ENCODE measurements around the gene CDC16. TPM values are rescaled to one million over a fixed set of nuclear protein-coding genes. Genes with fewer than 3 reads are reported as not detected.
"Not testable (repeated sequence)": the region's sequence is repeated elsewhere in the genome, so short reads cannot be mapped to it uniquely, and the experiment has no call there.

CDC16 gene
- total RNA-seq, 1 donor = 62.6 TPM

GRCh38 chr13:114248011-114248410 is 13.3 kb downstream of the CDC16 start:
- H3K4me3 ChIP-seq (ENCODE audit: low read depth, low read length) = no peak overlapping the region
- TF ChIP-seq, protein P1, sequence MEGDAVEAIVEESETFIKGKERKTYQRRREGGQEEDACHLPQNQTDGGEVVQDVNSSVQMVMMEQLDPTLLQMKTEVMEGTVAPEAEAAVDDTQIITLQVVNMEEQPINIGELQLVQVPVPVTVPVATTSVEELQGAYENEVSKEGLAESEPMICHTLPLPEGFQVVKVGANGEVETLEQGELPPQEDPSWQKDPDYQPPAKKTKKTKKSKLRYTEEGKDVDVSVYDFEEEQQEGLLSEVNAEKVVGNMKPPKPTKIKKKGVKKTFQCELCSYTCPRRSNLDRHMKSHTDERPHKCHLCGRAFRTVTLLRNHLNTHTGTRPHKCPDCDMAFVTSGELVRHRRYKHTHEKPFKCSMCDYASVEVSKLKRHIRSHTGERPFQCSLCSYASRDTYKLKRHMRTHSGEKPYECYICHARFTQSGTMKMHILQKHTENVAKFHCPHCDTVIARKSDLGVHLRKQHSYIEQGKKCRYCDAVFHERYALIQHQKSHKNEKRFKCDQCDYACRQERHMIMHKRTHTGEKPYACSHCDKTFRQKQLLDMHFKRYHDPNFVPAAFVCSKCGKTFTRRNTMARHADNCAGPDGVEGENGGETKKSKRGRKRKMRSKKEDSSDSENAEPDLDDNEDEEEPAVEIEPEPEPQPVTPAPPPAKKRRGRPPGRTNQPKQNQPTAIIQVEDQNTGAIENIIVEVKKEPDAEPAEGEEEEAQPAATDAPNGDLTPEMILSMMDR (IDR thresholded peaks at IDR 0.05; ENCODE audit: insufficient read depth, low read depth, low read length) = no peak
- DNase-seq (ENCODE audit: low read depth) = peak; percentile 42

DNA sequence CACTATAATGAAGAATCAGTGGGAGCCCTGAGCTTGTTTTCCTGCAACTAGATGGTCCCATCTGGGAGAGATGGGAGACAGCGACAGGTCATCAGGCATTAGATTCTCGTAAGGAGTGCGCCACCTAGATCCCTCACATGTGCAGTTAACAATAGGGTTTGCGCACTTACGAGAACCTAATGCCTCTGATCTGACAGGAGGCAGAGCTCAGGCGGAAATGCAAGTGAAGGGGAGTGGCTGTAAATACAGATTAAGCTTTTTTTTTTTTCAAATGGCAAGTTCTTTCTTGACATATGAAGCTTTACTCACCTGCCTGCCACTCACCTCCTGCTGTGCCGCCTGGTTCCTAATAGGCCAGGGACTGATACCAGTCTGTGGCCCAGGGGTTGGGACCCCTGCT is 14.4 kb downstream of the CDC16 start:
- H3K4me3 ChIP-seq (ENCODE audit: low read depth, low read length) = no peak overlapping the region
- no peak for DNase-seq (ENCODE audit: low read depth)
- TF ChIP-seq, protein P1 (IDR thresholded peaks at IDR 0.05; ENCODE audit: insufficient read depth, low read depth, low read length) = no peak

DNA sequence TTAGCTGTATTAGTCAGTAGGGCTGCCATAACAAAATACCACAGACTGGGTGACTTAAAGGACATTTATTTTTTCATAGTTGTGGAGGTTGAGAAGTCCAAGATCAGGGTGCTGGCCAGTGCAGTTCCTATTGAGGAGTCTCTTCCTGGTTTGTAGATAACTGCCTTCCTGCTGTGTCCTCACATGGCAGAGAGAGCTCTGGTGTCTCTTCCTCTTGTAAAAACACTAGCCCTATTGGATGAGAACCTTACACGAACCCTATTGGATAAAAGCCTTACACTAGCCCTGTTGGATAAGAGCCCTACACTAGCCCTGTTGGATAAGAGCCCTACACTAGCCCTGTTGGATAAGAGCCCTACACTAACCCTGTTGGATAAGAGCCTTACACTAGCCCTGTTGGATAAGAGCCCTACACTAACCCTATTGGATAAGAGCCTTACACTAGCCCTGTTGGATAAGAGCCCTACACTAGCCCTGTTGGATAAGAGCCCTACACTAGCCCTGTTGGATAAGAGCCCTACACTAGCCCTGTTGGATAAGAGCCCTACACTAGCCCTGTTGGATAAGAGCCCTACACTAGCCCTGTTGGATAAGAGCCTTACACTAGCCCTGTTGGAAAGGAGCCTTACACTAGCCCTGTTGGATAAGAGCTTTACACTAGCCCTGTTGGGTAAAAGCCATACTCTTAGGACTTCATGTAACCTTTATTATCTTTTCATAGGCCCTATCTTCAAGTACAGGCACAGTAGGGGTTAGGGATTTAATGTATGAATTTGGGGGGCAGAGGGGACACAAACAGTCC is 17.1 kb downstream of the CDC16 start:
- DNase-seq (ENCODE audit: low read depth); H3K4me3 ChIP-seq (ENCODE audit: low read depth, low read length): not testable (repeated sequence)

DNA sequence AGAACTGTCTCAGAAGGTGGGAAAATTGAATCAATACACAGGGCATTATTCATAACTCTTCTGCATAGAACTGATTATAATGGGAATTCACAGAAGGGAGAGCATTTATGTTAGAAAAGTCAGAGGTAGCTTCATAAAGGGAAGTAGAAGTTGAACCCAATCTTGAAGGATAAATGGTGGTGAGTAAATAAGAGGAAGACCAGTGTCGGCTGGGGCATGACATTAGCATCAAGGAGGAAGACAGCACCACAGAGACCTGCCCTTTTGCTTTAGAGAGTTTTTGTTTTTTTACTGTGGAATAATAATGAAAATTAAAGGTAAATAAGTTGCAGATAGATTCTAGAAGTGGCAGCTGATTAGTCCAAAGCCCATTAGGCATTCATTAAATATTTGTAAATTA is 21.9 kb downstream of the CDC16 start:
- H3K4me3 ChIP-seq (ENCODE audit: low read depth, low read length) = no peak overlapping the region
- TF ChIP-seq, protein P1 (IDR thresholded peaks at IDR 0.05; ENCODE audit: insufficient read depth, low read depth, low read length) = no peak
- no peak for DNase-seq (ENCODE audit: low read depth)

DNA sequence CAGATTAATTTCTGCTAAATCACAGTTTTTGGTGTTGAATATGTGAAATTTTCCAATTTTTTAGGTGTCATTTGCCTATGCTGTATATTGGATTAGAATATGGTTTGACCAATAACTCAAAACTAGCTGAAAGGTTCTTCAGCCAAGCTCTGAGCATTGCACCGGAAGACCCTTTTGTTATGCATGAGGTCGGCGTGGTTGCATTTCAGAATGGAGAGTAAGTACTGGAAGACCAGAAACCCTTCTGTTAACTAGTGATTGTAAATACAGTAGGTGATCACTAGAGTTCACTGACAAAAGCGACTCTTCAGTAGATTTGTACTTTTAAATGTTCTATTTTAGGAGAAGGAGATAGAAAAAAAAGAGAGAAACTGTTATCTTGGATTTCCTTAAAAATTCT is 22.3 kb downstream of the CDC16 start:
- H3K4me3 ChIP-seq (ENCODE audit: low read depth, low read length) = no peak overlapping the region
- no peak for DNase-seq (ENCODE audit: low read depth)
- TF ChIP-seq, protein P1 (IDR thresholded peaks at IDR 0.05; ENCODE audit: insufficient read depth, low read depth, low read length) = no peak

- DNase-seq (ENCODE audit: low read depth) = no peak
- H3K4me3 ChIP-seq (ENCODE audit: low read depth, low read length) = no peak overlapping the region
- TF ChIP-seq, protein P1 (IDR thresholded peaks at IDR 0.05; ENCODE audit: insufficient read depth, low read depth, low read length) = no peak
Observed at GRCh38 chr13:114258589-114258988, 23.9 kb downstream of the CDC16 start.

GRCh38 chr13:114259374-114259773 is 24.7 kb downstream of the CDC16 start:
- H3K4me3 ChIP-seq (ENCODE audit: low read depth, low read length) = no peak overlapping the region
- TF ChIP-seq, protein P1 (IDR thresholded peaks at IDR 0.05; ENCODE audit: insufficient read depth, low read depth, low read length) = no peak
- no peak for DNase-seq (ENCODE audit: low read depth)

All from fibroblast of villous mesenchyme (primary cell).